IMR-90 (cell line): ENCODE results near the gene SLC2A8.
A peak's percentile ranks its signal among the peaks of the same experiment; 100 is the strongest.

Source experiments
- BHLHE40 ChIP-seq: fragments of 150-350 bp; IDR thresholded peaks from 2 replicates; pipeline ENCODE4 v1.6.1; 2016; ENCODE audit warnings: mild to moderate bottlenecking, low read depth, low read length
- CTCF ChIP-seq: conservative IDR thresholded peaks from 2 replicates; pipeline ENCODE4 v1.5.1; 2012; ENCODE audit warnings: mild to moderate bottlenecking, low read depth, low read length, improper control_type of control experiment
- MAFK ChIP-seq: IDR thresholded peaks from 2 replicates; pipeline ENCODE4 v1.6.1; 2012; ENCODE audit warnings: low read depth, low read length, improper control_type of control experiment
- POLR2A ChIP-seq: IDR thresholded peaks from 2 replicates; pipeline ENCODE4 v1.6.1; 2012; ENCODE audit warnings: mild to moderate bottlenecking, low read depth, low read length
- RAD21 ChIP-seq: IDR thresholded peaks from 2 replicates; pipeline ENCODE4 v1.6.1; 2012; ENCODE audit warnings: low read length, improper control_type of control experiment
- USF2 ChIP-seq: fragments of 150-350 bp; IDR thresholded peaks from 2 replicates; pipeline ENCODE4 v1.6.1; 2017; ENCODE audit warnings: mild to moderate bottlenecking, antibody characterized with exemption, low read length, low read depth

GRCh38 chr9:127424676-127424999, 27.7 kb downstream of the SLC2A8 start:
- TF ChIP-seq CTCF (0 out of 2 replicates have a peak, but pooled peaks have one; percentile 5), MAFK (no peak), USF2 (no peak), POLR2A (no peak), BHLHE40 (no peak), RAD21 (no peak)
